Prostate gland (tissue), 2 donors: Measurements from ENCODE around the gene ITSN1. TPM values are rescaled to one million over a fixed set of nuclear protein-coding genes. Genes with fewer than 3 reads are reported as not detected.

Experiments used
- DNase-seq: peaks from one replicate; pipeline ENCODE4 v3.0.0-alpha.2; 2019; ENCODE audit warnings: low spot score
- H3K27ac ChIP-seq, 2 donors: fragments of 200-600 bp; sonication (generic); 2 replicates each; pipeline ENCODE4 v1.5.1; 2017 to 2019
- H3K27me3 ChIP-seq: fragments of 200-600 bp; sonication (generic); replicated peaks from 2 replicates; pipeline ENCODE4 v1.5.1; 2019; ENCODE audit not compliant: insufficient read depth
- H3K36me3 ChIP-seq, 2 donors: fragments of 200-600 bp; sonication (generic); 1 replicate in 1 of 2; 2 replicates in 1 of 2; pipeline versions ENCODE4 v1.5.1 to v1.8.1; 2017 to 2019
- H3K4me1 ChIP-seq: fragments of 200-600 bp; sonication (generic); replicated peaks from 2 replicates; pipeline ENCODE4 v1.5.1; 2019
- H3K4me3 ChIP-seq, 2 donors: fragments of 200-600 bp; sonication (generic); 2 replicates each; pipeline ENCODE4 v1.5.1; 2017 to 2019
- H3K9me3 ChIP-seq: fragments of 200-600 bp; sonication (generic); 2 replicates; pipeline ENCODE4 v1.5.1; 2017
- CTCF ChIP-seq, 4 experiments: fragments of 200-600 bp in 2 of 4; fragments of 450-650 bp in 2 of 4; sonication (generic) in 2 of 4; IDR thresholded peaks; 1 replicate in 3 of 4; 2 replicates in 1 of 4; pipeline ENCODE4 v1.5.1; 2016 to 2019; ENCODE audit warnings: antibody characterized with exemption in 4 of 4, mild to moderate bottlenecking in 2 of 4, moderate library complexity in 2 of 4
- POLR2A ChIP-seq: fragments of 450-650 bp; IDR thresholded peaks from one replicate; pipeline ENCODE4 v1.6.1; 2016; ENCODE audit warnings: antibody characterized with exemption, mild to moderate bottlenecking
- POLR2AphosphoS5 ChIP-seq: sonication (generic); formaldehyde crosslinking; IDR thresholded peaks from one replicate; pipeline ENCODE4 v1.6.1; 2017; ENCODE audit warnings: antibody characterized with exemption
- WGBS: methylation state at CpG from one replicate; pipeline ENCODE4 v1.1.5; 2018; 5-methylcytosine and 5-hydroxymethylcytosine counted together
- intact Hi-C: fragments of 100-400 bp; cut with DNase I; formaldehyde crosslinking; loops from one replicate; pipeline ENCODE4 v1.14.2; 2022
- total RNA-seq, 2 donors: library from RNA; depleted of rRNA; stranded (reverse); fragments of >200 nt; gene quantifications; one replicate each; pipeline ENCODE4 v1.1.0, GENCODE V29; 2016

Gene ITSN1
- total RNA-seq, 2 donors from 2014 or later, result 14.8 to 44.9 TPM

GRCh38 chr21:33848249-33848953, 206.1 kb downstream of the ITSN1 start:
- H3K36me3 ChIP-seq, result no peaks in the 10 kb centered on the region
- intact Hi-C loops, result no loop called here
- no peaks in the 10 kb centered on the region for H3K4me1 ChIP-seq
- WGBS, result 68% methylated on average over 17 of the region's 17 CpGs
- DNase-seq, result no peak
- H3K27ac ChIP-seq, result no peak overlapping the region
- no peak for TF ChIP-seq POLR2A
- no peak for TF ChIP-seq CTCF (IDR thresholded peaks at IDR 0.05)
- TF ChIP-seq POLR2AphosphoS5, result no peak
- no peak overlapping the region for H3K4me3 ChIP-seq
- H3K9me3 ChIP-seq, result no peaks in the 10 kb centered on the region
- no peaks in the 10 kb centered on the region for H3K27me3 ChIP-seq

GRCh38 chr21:33849834-33850233, 207.5 kb downstream of the ITSN1 start:
- Histone ChIP-seq H3K27me3 (no peaks in the 10 kb centered on the region), H3K4me1 (no peaks in the 10 kb centered on the region), H3K36me3 (no peaks in the 10 kb centered on the region), H3K4me3 (no peak overlapping the region), H3K27ac (no peak overlapping the region), H3K9me3 (no peaks in the 10 kb centered on the region)
- intact Hi-C loops, result no loop called here
- no peak for DNase-seq
- TF ChIP-seq CTCF (IDR thresholded peaks at IDR 0.05) (no peak), POLR2A (no peak), POLR2AphosphoS5 (no peak)

GRCh38 chr21:33850401-33850800, 208.1 kb downstream of the ITSN1 start:
- no peaks in the 10 kb centered on the region for H3K4me1 ChIP-seq
- H3K36me3 ChIP-seq, result no peaks in the 10 kb centered on the region
- H3K27me3 ChIP-seq, result no peaks in the 10 kb centered on the region
- H3K4me3 ChIP-seq, result no peak overlapping the region
- intact Hi-C loops, result no loop called here
- DNase-seq, result no peak
- no peaks in the 10 kb centered on the region for H3K9me3 ChIP-seq
- no peak overlapping the region for H3K27ac ChIP-seq
- 93% methylated on average over 11 of the region's 11 CpGs for WGBS
- TF ChIP-seq POLR2A, result no peak
- TF ChIP-seq CTCF (IDR thresholded peaks at IDR 0.05), result no peak
- no peak for TF ChIP-seq POLR2AphosphoS5

- Histone ChIP-seq H3K36me3 (no peaks in the 10 kb centered on the region), H3K4me3 (no peak overlapping the region), H3K9me3 (no peaks in the 10 kb centered on the region), H3K27ac (no peak overlapping the region), H3K27me3 (no peaks in the 10 kb centered on the region), H3K4me1 (no peaks in the 10 kb centered on the region)
- intact Hi-C loops, result no loop called here
- DNase-seq, result no peak
- 86% methylated on average over 9 of the region's 9 CpGs for WGBS
- TF ChIP-seq CTCF (IDR thresholded peaks at IDR 0.05), result no peak
- TF ChIP-seq POLR2A, result no peak
Observed at GRCh38 chr21:33850985-33851384, 208.7 kb downstream of the ITSN1 start.

- H3K4me1 ChIP-seq, result no peaks in the 10 kb centered on the region
- no peaks in the 10 kb centered on the region for H3K36me3 ChIP-seq
- H3K27me3 ChIP-seq, result no peaks in the 10 kb centered on the region
- H3K27ac ChIP-seq, result no peak overlapping the region
- 68% methylated on average over 6 of the region's 6 CpGs for WGBS
- intact Hi-C loops, result no loop called here
- DNase-seq, result no peak
- no peaks in the 10 kb centered on the region for H3K9me3 ChIP-seq
- TF ChIP-seq POLR2A (no peak), CTCF (IDR thresholded peaks at IDR 0.05) (no peak)
- no peak overlapping the region for H3K4me3 ChIP-seq
Observed at GRCh38 chr21:33852485-33852884, 210.2 kb downstream of the ITSN1 start.
